Measurements from ENCODE around the gene TNK2.
"Not testable (repeated sequence)": the region's sequence is repeated elsewhere in the genome, so short reads cannot be mapped to it uniquely, and the experiment has no call there.

TNK2 gene

DNA sequence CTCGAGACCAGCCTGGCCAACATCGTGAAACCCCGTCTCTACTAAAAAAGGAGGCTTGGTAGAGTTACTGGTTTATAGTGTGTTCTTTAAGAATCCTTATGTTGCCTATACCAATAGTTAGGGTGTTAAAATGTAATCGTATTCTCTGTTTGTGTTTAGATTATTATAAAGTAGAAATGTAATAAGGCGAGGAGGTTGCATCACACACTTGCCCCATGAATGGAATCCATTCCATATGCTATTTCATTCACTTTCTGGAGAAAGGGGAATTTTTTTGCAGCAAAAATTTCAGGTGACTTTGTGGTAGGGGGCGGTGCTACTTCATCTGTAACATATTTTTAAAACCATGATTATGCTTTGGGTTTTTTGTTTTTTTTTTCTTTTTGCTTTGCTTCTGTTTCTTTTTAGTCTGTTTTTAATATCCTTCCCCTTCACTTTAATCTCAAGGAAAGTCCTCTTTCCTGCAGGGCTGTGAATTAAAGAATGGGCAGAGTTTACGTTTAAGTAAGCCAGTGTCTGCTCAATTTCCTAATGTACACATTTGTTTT lies 63.6 kb downstream of the TNK2 start:
- DNase-seq, result no peak

DNA sequence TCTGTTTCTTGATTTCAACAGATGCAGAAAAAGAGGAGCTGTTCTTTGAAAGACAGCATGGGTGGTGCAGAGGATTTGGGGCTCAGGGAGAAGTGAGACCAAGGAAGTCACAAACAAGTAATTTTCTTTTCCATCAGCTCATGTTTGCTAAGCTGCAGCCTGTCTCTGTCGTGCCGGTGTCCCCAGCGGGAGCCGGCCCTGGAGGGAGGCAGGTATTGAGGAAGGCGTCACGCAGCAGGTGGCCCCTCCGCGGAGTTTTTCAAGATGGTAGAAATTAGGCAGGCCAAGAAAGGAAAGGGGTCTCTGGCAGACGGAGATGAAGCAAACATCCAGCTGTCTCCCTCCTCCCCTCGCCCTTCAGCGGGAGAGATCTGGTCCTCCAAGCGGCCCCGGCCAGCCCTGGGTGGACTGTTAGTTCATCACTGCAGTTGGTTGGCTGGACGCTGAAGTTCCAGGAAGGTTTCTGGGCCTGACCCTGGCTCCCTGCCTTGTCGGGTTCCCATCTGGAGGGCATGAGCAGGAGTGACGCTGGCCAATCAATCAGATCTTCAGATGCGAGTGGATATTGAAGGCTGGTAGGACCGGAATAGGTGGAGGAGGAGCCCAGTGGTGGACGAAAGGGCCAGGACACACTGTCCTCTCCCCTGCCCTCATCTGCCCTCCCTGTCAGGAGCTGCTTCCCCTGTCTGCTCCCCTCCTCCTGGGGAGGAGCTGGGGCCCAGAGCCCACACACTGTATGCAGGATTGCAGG lies 68.9 kb downstream of the TNK2 start:
- DNase-seq, result no peak

DNA sequence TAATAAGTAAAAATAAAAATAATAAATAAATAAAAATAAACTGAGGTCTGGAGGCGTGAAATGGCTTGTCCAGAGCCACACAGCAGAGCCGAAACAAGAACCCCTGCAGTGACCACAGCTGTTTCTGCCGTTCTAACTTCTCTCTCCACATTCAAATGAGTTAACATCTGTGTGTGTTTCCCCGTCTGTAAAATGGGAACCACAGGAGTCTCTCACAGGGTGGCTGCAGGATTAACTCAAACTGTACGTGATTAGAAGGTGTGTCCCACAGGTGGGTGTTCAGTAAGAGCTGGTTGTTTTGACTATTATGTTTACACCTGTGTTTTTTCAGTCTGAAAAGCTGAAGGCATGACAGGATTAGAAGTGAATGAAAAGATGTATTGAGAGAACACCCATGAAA lies 69.6 kb downstream of the TNK2 start:
- no peak for DNase-seq

DNA sequence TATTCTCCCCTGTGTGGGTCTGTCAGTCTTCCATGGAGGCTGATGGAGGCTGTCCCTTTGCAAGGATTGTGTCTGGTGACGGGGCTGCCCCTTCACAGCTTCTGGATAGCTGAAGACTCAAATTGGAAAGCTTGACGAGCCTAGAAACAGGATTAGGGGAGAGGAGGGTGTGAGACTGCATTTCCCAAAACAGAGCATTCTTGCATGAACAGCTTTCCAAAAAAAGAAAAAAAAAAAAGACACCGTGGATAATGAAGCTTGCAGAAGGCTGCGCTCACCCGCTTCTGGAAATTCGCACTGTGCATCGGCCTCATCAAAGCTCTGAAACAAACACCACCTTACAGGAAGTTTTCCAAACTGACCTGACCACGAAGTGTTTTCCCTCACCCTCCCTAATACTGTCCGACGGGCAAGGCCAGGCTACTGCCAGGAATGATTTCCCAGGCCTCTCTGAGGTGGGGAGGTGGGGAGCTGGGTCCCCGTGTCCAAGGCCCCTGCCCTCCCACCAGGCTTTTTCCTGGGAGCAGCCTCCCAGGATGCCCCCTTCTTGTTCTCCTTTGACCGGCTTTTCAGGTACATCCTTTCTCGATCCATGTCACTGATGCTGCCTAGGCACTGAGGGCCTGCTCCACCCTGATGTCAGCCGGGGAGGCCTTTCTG lies 71.7 kb downstream of the TNK2 start:
- DNase-seq, result no peak

- no peak for DNase-seq
Observed at GRCh38 chr3:195835791-195836190, 72.6 kb downstream of the TNK2 start.

- no peak for DNase-seq
Observed at GRCh38 chr3:195834675-195835583, 73.4 kb downstream of the TNK2 start.

- DNase-seq, result no peak
Observed at GRCh38 chr3:195829897-195830254, 78.5 kb downstream of the TNK2 start.

DNA sequence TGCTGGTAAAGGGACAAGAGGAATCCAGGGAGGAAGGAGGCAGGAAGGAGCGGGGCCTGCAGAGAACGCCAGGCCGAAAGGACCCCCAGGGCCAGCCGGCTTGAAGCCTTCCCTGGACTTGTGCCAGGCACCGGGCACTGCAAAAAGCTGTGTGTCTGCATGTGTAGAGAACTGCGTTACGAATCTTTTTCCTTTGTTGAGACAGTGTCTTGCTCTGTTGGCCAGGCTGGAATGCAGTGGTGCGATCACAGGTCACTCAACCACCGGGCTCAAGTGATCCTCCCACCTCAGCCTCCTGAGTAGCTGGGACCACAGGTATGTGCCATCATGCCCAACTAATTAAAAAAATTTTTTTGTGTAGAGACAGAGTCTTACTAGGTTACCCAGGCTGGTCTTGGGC lies 79.6 kb downstream of the TNK2 start:
- no peak for DNase-seq

DNA sequence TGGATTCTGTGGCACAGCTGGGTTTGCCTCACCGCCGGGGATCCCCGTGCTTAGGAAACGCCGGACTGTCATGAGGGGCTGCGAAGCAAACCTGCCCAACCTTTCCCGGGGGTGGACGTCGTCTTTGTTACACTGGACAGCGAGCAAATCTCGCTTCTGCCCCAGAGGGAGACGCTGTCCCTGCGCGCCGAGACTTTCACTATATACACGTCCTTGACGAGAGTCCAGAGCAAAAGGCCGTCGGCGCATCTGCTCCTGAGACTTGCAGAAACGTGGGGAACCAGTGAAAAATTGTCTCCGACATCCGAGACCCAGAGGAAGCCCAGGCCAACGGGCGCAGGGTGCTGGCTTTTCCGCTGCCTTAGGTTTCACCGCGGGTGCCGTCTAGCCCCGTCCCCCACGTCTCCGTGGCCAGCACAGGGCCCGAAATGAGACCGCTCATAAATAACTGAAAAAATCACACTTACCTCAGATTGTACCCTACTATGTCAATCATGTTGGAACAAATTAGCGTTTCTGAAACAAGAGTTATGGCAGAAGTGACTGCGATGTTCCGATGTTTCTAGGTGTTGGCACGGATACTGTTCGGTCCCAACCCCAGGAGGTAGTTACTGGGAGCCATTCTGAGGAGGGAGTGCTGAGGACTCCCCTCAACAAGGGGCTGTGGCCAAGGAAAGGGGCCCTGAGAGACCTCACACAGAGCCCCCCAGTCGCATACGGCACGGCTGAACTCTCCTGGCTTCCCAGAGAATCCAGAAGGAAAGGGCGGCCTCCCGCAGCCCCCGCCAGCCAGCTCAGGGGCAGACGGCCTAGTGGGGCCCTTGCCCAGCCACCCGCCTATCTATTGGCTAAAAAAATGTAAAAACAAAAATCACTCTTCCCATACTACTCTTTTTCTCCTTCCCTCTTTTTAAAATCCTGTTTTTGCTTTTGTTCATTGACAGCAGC lies 82.2 kb downstream of the TNK2 start:
- no peak for DNase-seq

- DNase-seq, result no peak
Observed at GRCh38 chr3:195825191-195825588, 83.2 kb downstream of the TNK2 start.

- not testable (repeated sequence) for DNase-seq
Observed at GRCh38 chr3:195824425-195825190, 83.7 kb downstream of the TNK2 start.

DNA sequence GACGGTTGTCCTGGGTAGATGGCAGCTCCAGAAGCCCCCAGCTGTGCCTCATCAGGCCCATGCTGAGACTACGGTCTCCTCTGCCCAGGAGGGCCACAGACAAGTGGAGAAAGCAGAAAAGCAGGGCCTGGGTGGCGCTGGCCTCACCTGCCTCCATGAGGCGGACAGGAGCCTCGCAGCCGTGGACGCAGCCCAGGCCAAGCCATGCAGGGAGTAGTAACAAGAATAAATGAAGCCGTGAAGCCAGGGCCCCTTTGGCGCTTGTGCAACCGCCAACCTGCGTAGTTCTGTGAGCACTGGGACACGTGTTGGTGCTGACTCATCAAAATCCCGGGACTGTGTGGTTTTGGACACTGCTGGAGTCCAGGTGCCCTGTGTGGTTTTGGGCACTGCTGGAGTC lies 84.4 kb downstream of the TNK2 start:
- DNase-seq, result no peak

DNA sequence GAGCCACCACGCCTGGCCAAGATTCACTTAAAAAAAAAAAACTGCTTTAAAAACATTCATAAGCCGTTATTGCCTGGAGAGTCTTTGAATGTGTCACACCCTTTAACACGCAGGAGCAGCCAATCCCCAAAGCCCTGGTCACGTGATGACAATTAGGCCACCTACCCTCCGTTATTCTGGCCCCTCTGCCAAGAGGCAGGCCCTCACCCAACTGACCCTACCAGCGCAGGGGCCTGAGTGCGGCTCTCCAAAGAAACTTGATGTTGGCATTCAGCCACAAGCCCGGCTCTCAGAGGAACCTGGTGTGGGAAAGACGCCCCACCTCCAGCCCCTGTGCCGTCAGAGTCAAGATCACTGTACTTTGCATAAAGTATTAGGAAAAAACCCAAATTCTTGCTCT lies 85.1 kb downstream of the TNK2 start:
- no peak for DNase-seq

DNA sequence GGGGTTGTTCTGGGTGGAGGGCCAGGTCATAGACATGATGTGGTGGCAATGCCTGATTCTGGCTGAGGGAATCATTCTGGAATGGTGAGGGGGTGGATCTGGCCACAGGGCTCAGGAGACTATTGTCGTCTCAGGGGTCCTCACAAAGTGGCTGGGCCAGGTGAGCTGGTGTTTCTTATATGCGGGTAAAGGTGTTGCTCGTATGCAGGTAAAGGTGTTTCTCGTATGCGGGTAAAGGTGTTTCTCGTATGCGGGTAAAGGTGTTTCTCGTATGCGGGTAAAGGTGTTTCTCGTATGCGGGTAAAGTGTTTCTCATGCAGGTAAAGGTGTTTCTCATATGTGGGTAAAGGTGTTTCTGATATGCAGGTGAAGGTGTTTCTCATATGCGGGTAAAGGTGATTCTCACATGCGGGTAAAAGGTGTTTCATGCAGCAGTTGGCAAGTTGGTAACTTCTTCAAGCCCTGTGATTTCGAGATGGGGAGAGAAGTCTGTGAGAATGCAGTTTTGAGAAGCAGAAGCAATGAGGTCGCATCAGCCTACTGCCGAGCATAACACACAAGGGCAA lies 86.1 kb downstream of the TNK2 start:
- DNase-seq, result no peak

- DNase-seq, result no peak
Observed at GRCh38 chr3:195821403-195822130, 86.8 kb downstream of the TNK2 start.

GRCh38 chr3:195820901-195821300 lies 87.5 kb downstream of the TNK2 start:
- no peak for DNase-seq

- no peak for DNase-seq
Observed at GRCh38 chr3:195820186-195820585, 88.2 kb downstream of the TNK2 start.

- no peak for DNase-seq
Observed at GRCh38 chr3:195818301-195818700, 90.0 kb downstream of the TNK2 start.

GRCh38 chr3:195817578-195818135 lies 90.7 kb downstream of the TNK2 start:
- DNase-seq, result no peak

All from NCI-H1092 treated with DMSO at 0.1 percent for 48 hours (cell line).